B cell (primary cell): ENCODE data around the gene RNF166. TPM values are rescaled to one million over a fixed set of nuclear protein-coding genes. Genes with fewer than 3 reads are reported as not detected.

Experiments
- ATAC-seq: fragments of 200-7000 bp; cut with Tn5 transposase; one replicate; pipeline ENCODE4 v1.10.0; 2021; ENCODE audit warnings: low read depth, mild to moderate bottlenecking, moderate number of reproducible peaks, moderate library complexity
- CTCF ChIA-PET: fragments of 350-600 bp; sonication (Branson Sonifier 250); formaldehyde crosslinking; loops from one replicate; lab custom pipeline; 2021; ENCODE audit warnings: antibody characterized with exemption, inconsistent platforms; lab: Charles Lee
- POLR2A ChIA-PET: fragments of 350-600 bp; sonication (Branson Sonifier 250); formaldehyde crosslinking; loops from one replicate; lab custom pipeline; 2021; ENCODE audit warnings: antibody characterized with exemption; lab: Charles Lee
- DNase-seq: peaks from one replicate; pipeline ENCODE4 v3.0.0; 2013
- H2AFZ ChIP-seq: 2 replicates; pipeline ENCODE4 v1.6.1; 2012; ENCODE audit warnings: mild to moderate bottlenecking, low read depth, low read length; ENCODE audit not compliant: insufficient read depth, poor library complexity, severe bottlenecking
- H3K27ac ChIP-seq, 2 donors: 1 replicate in 1 of 2; 2 replicates in 1 of 2; pipeline ENCODE4 v1.5.1; 2012 to 2013; ENCODE audit warnings: low read length in 2 of 2, mild to moderate bottlenecking in 2 of 2, moderate library complexity in 1 of 2
- H3K27me3 ChIP-seq, 4 experiments: fragments of 200-600 bp in 1 of 4; sonication (generic) in 1 of 4; replicated peaks in 1 of 4; 1 replicate in 2 of 4; 2 replicates in 2 of 4; pipeline versions ENCODE4 v1.6.1 to v1.7.0; 2013 to 2016; ENCODE audit warnings: low read length in 3 of 4, mild to moderate bottlenecking in 2 of 4, mixed read lengths in 1 of 4, moderate library complexity in 1 of 4; ENCODE audit not compliant: insufficient read depth in 4 of 4, control insufficient read depth in 3 of 4; ENCODE audit errors: control extremely low read depth in 1 of 4
- H3K36me3 ChIP-seq, 2 experiments: replicated peaks in 1 of 2; 1 replicate in 1 of 2; 2 replicates in 1 of 2; pipeline versions ENCODE4 v1.6.1 to v1.7.1; 2013; ENCODE audit warnings: low read length in 1 of 2; ENCODE audit not compliant: insufficient read depth in 2 of 2, control insufficient read depth in 1 of 2; ENCODE audit errors: control extremely low read depth in 1 of 2, extremely low read depth in 1 of 2
- H3K4me1 ChIP-seq, 2 donors: fragments of 200-600 bp in 1 of 2; sonication (generic) in 1 of 2; 1 replicate in 1 of 2; 2 replicates in 1 of 2; pipeline versions ENCODE4 v1.5.1 to v1.6.1; 2013 to 2017; ENCODE audit warnings: low read length in 2 of 2; ENCODE audit not compliant: control insufficient read depth in 2 of 2, insufficient read depth in 2 of 2
- H3K4me2 ChIP-seq: replicated peaks from 2 replicates; pipeline ENCODE3; 2012; ENCODE audit warnings: mild to moderate bottlenecking, low read depth, low read length; ENCODE audit not compliant: poor library complexity, severe bottlenecking
- H3K4me3 ChIP-seq, 5 experiments: fragments of 200-600 bp in 1 of 5; sonication (generic) in 1 of 5; 1 replicate in 3 of 5; 2 replicates in 2 of 5; pipeline versions ENCODE4 v1.5.1 to v1.7.0; 2011 to 2016; ENCODE audit warnings: low read length in 4 of 5, mild to moderate bottlenecking in 4 of 5, low read depth in 2 of 5, control low read depth in 1 of 5, moderate library complexity in 1 of 5; ENCODE audit not compliant: insufficient read depth in 1 of 5; ENCODE audit errors: control extremely low read depth in 1 of 5, extremely low read depth in 1 of 5
- H3K79me2 ChIP-seq: fragments of 200-600 bp; sonication (generic); one replicate; pipeline ENCODE4 v1.6.0; 2016; ENCODE audit warnings: low read length; ENCODE audit not compliant: control insufficient read depth, insufficient read depth
- H3K9ac ChIP-seq: fragments of 200-600 bp; sonication (generic); 2 replicates; pipeline ENCODE4 v1.6.1; 2017; ENCODE audit warnings: mild to moderate bottlenecking, low read length, moderate library complexity
- H3K9me3 ChIP-seq, 3 donors: one replicate each; pipeline versions ENCODE4 v1.6.1 to v1.7.1; 2013; ENCODE audit warnings: low read length in 2 of 3; ENCODE audit not compliant: control insufficient read depth in 2 of 3, insufficient read depth in 1 of 3; ENCODE audit errors: control extremely low read depth in 1 of 3
- H4K20me1 ChIP-seq: 2 replicates; pipeline ENCODE4 v1.6.0; 2012; ENCODE audit warnings: mild to moderate bottlenecking, low read length; ENCODE audit not compliant: insufficient read depth, control insufficient read depth, poor library complexity, severe bottlenecking
- H3K27ac Mint-ChIP-seq: one replicate; pipeline ENCODE4 v1.8.0; 2021; ENCODE audit warnings: mixed read lengths
- H3K27me3 Mint-ChIP-seq: one replicate; pipeline ENCODE4 v1.8.0; 2021; ENCODE audit warnings: mixed read lengths
- H3K4me1 Mint-ChIP-seq: one replicate; pipeline ENCODE4 v1.8.0; 2021; ENCODE audit warnings: mixed read lengths
- H3K4me3 Mint-ChIP-seq: one replicate; pipeline ENCODE4 v1.8.0; 2021; ENCODE audit warnings: mixed read lengths
- H3K9me3 Mint-ChIP-seq: one replicate; pipeline ENCODE4 v1.8.0; 2022; ENCODE audit warnings: mixed read lengths; ENCODE audit not compliant: insufficient read depth
- EZH2 ChIP-seq: IDR thresholded peaks from 2 replicates; pipeline ENCODE4 v1.6.1; 2012; ENCODE audit warnings: borderline replicate concordance, low read depth, mild to moderate bottlenecking, moderate library complexity, low read length; ENCODE audit not compliant: insufficient read depth, poor library complexity, severe bottlenecking
- WGBS: methylation state at CpG from one replicate; pipeline ENCODE4 v1.1.5; 2013; ENCODE audit warnings: missing lambda C conversion rate; ENCODE audit not compliant: insufficient coverage; 5-methylcytosine and 5-hydroxymethylcytosine counted together
- intact Hi-C: fragments of 100-400 bp; cut with micrococcal nuclease; formaldehyde crosslinking; loops from one replicate; pipeline ENCODE4 v1.10.0; 2022
- polyA plus RNA-seq: library from polyadenylated mRNA; depleted of rRNA; stranded (reverse); fragments of >200 nt; gene quantifications from 2 replicates; pipeline ENCODE4 v1.2.3, GENCODE V29; 2012
- total RNA-seq, 2 donors: library from RNA; stranded (reverse); fragments of 120-200 nt in 1 of 2; gene quantifications; 1 replicate in 1 of 2; 2 replicates in 1 of 2; pipeline versions ENCODE4 v1.2.3 to v1.2.4, GENCODE V29; 2013 to 2022
- TF ChIP-seq, protein P1 (sequence below): fragments of 200-600 bp; IDR thresholded peaks from one replicate; pipeline ENCODE4 v1.8.0; 2022; ENCODE audit warnings: antibody characterized with exemption, mild to moderate bottlenecking

RNF166 gene
- total and polyA plus RNA-seq, 2 donors (not counting 1 experiment from before 2014, with no cell fraction given) = 64.1 to 65.0 TPM

GRCh38 chr16:88705801-88706228, 393 bp downstream of the RNF166 start:
- Mint-ChIP-seq H3K27me3 (no peaks in the 10 kb centered on the region), H3K27ac (peak overlapping the region; percentile 92), H3K9me3 (no peaks in the 10 kb centered on the region), H3K4me3 (peak overlapping the region; percentile 84), H3K4me1 (peaks cover 53% of the 10 kb centered on the region)
- no peaks in the 10 kb centered on the region for H3K27me3 ChIP-seq
- peaks cover 51 to 59% of the 10 kb centered on the region in 2 donors for H3K4me1 ChIP-seq
- H2AFZ ChIP-seq = peak overlapping the region; percentile 94
- intact Hi-C loops = loop anchor here (1.0 kb wide), 4 partner anchors 20 to 55 kb away; partner anchors contain the start of genes CYBA, MVD and SNAI3
- H3K79me2 ChIP-seq = peaks cover 67% of the 10 kb centered on the region
- ChIA-PET POLR2A (interaction anchor here (1.0 to 1.6 kb wide), 2 partner anchors 20 to 56 kb away, joined by 3 to 6 read pairs; no protein-coding TSS in a partner anchor), CTCF (interaction anchor here (0.9 to 2.6 kb wide), 6 partner anchors 25 to 461 kb away, joined by 3 to 8 read pairs (median 6); no protein-coding TSS in a partner anchor)
- no peak for TF ChIP-seq EZH2
- TF ChIP-seq, protein P1, sequence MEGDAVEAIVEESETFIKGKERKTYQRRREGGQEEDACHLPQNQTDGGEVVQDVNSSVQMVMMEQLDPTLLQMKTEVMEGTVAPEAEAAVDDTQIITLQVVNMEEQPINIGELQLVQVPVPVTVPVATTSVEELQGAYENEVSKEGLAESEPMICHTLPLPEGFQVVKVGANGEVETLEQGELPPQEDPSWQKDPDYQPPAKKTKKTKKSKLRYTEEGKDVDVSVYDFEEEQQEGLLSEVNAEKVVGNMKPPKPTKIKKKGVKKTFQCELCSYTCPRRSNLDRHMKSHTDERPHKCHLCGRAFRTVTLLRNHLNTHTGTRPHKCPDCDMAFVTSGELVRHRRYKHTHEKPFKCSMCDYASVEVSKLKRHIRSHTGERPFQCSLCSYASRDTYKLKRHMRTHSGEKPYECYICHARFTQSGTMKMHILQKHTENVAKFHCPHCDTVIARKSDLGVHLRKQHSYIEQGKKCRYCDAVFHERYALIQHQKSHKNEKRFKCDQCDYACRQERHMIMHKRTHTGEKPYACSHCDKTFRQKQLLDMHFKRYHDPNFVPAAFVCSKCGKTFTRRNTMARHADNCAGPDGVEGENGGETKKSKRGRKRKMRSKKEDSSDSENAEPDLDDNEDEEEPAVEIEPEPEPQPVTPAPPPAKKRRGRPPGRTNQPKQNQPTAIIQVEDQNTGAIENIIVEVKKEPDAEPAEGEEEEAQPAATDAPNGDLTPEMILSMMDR = no peak
- no peak for DNase-seq
- peak overlapping the region; percentile 92 for H3K9ac ChIP-seq
- peak overlapping the region; percentile 84 to 91 for H3K27ac ChIP-seq
- WGBS = under 1% methylated on average over 57 of the region's 57 CpGs
- peaks cover 8% of the 10 kb centered on the region for H4K20me1 ChIP-seq
- H3K4me2 ChIP-seq = peak overlapping the region; percentile 98
- ATAC-seq = peak; percentile 4
- H3K36me3 ChIP-seq = peaks cover 0 to 5% of the 10 kb centered on the region in 2 experiments
- H3K4me3 ChIP-seq = peak overlapping the region; percentile 49 to 95 (median 76)
- H3K9me3 ChIP-seq = no peaks in the 10 kb centered on the region

DNA sequence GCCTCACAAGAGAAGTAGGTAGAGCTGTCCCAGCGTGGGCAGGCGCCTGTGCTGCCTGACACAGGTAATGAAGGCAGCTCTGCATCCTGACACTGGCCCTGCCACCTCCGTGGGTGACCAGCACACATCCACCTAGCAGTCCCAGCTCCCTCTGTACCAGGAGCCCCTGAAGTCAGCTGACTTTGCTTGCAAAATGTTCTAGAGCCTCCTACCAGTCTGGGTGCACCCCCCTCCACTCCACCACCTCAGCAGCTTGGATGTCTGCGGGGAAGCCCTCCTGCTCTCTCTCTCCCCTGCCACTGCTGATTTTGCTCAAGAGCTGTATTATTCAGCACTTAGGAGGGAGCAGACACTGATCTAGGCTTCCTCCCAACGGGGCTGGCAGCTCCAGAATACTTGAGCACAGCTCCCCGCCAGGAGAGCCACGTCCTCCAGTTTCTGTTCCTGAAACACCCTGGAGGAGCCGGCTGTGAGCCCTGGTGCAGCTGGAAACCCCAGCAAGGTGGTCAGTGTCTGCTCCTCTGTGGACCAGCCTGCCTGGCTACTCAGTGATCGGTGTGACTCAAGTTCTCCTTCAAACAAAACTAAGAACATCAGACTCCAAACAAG, 1.0 kb downstream of the RNF166 start:
- no peaks in the 10 kb centered on the region for H3K27me3 Mint-ChIP-seq
- Histone ChIP-seq H3K36me3 (peaks cover 0 to 5% of the 10 kb centered on the region in 2 experiments), H2AFZ (peak overlapping the region; percentile 94), H4K20me1 (peaks cover 8% of the 10 kb centered on the region), H3K27ac (peak overlapping the region; percentile 84 to 91), H3K4me2 (peak overlapping the region; percentile 98), H3K27me3 (no peaks in the 10 kb centered on the region), H3K9me3 (no peaks in the 10 kb centered on the region), H3K79me2 (peaks cover 69% of the 10 kb centered on the region), H3K4me3 (peak overlapping the region; percentile 49 to 95 (median 76)), H3K4me1 (peaks cover 56 to 65% of the 10 kb centered on the region in 2 donors), H3K9ac (peak overlapping the region; percentile 92)
- H3K4me1 Mint-ChIP-seq = peaks cover 60% of the 10 kb centered on the region
- TF ChIP-seq, protein P1 = no peak
- no peak for TF ChIP-seq EZH2
- WGBS = 18% methylated on average over 9 of the region's 9 CpGs
- peak overlapping the region; percentile 84 for H3K4me3 Mint-ChIP-seq
- peak overlapping the region; percentile 92 for H3K27ac Mint-ChIP-seq
- intact Hi-C loops = no loop called here
- no peaks in the 10 kb centered on the region for H3K9me3 Mint-ChIP-seq
- POLR2A ChIA-PET = interaction anchor here (1.0 to 1.6 kb wide), 2 partner anchors 19 to 55 kb away, joined by 3 to 6 read pairs; no protein-coding TSS in a partner anchor
- no peak for ATAC-seq
- DNase-seq = peak; percentile 64
- CTCF ChIA-PET = interaction anchor here (0.6 to 2.6 kb wide), 7 partner anchors 24 to 462 kb away, joined by 3 to 8 read pairs (median 5); no protein-coding TSS in a partner anchor
